Activated T-helper 1 cell treated with Interleukin-2 at 50 U/mL for 16 hours (primary cell): ENCODE results near the gene ROGDI.

Source experiments
- DNase-seq: peaks from one replicate; pipeline ENCODE4 v3.0.0-alpha.2; 2020; ENCODE audit warnings: low read depth

The ROGDI gene

GRCh38 chr16:4814046-4814445, 11.6 kb upstream of the ROGDI start:
- no peak for DNase-seq

- no peak for DNase-seq
Observed at GRCh38 chr16:4813251-4814003, 11.0 kb upstream of the ROGDI start.

- no peak for DNase-seq
Observed at GRCh38 chr16:4811773-4812172, 9.3 kb upstream of the ROGDI start.

- no peak for DNase-seq
Observed at GRCh38 chr16:4811242-4811641, 8.8 kb upstream of the ROGDI start.

- DNase-seq = no peak
Observed at GRCh38 chr16:4806280-4806679, 3.8 kb upstream of the ROGDI start.

GRCh38 chr16:4805231-4805630, 2.8 kb upstream of the ROGDI start:
- DNase-seq = no peak

- DNase-seq = no peak
Observed at GRCh38 chr16:4803898-4804762, 1.7 kb upstream of the ROGDI start.

GRCh38 chr16:4803401-4803844, 990 bp upstream of the ROGDI start:
- DNase-seq = no peak

GRCh38 chr16:4802659-4803287, 340 bp upstream of the ROGDI start:
- DNase-seq = peak; percentile 81

- no peak for DNase-seq
Observed at GRCh38 chr16:4801051-4801961, 1.1 kb downstream of the ROGDI start.

GRCh38 chr16:4800290-4801041, 2.0 kb downstream of the ROGDI start:
- DNase-seq = no peak

- no peak for DNase-seq
Observed at GRCh38 chr16:4799171-4799855, 3.1 kb downstream of the ROGDI start.

- DNase-seq = no peak
Observed at GRCh38 chr16:4798456-4798855, 4.0 kb downstream of the ROGDI start.

- DNase-seq = no peak
Observed at GRCh38 chr16:4797805-4798252, 4.6 kb downstream of the ROGDI start.

- DNase-seq = no peak
Observed at GRCh38 chr16:4796982-4797804, 5.2 kb downstream of the ROGDI start.

GRCh38 chr16:4795828-4796572, 6.4 kb downstream of the ROGDI start:
- no peak for DNase-seq

- no peak for DNase-seq
Observed at GRCh38 chr16:4795181-4795827, 7.1 kb downstream of the ROGDI start, which contains the start of gene SMIM22. SMIM22 (plus strand) TSS chr16:4795369; CDS start chr16:4795735, 366 bp downstream.

- no peak for DNase-seq
Observed at GRCh38 chr16:4792951-4793513, 9.4 kb downstream of the ROGDI start.
